Prostate gland (tissue), 2 donors: ENCODE data around the gene BTBD17. TPM values are rescaled to one million over a fixed set of nuclear protein-coding genes. Genes with fewer than 3 reads are reported as not detected.

Experiments
- DNase-seq: peaks from one replicate; pipeline ENCODE4 v3.0.0-alpha.2; 2019; ENCODE audit warnings: low spot score
- H3K27ac ChIP-seq, 2 donors: fragments of 200-600 bp; sonication (generic); 2 replicates each; pipeline ENCODE4 v1.5.1; 2017 to 2019
- H3K27me3 ChIP-seq: fragments of 200-600 bp; sonication (generic); replicated peaks from 2 replicates; pipeline ENCODE4 v1.5.1; 2019; ENCODE audit not compliant: insufficient read depth
- H3K36me3 ChIP-seq, 2 donors: fragments of 200-600 bp; sonication (generic); 1 replicate in 1 of 2; 2 replicates in 1 of 2; pipeline versions ENCODE4 v1.5.1 to v1.8.1; 2017 to 2019
- H3K4me1 ChIP-seq: fragments of 200-600 bp; sonication (generic); replicated peaks from 2 replicates; pipeline ENCODE4 v1.5.1; 2019
- H3K4me3 ChIP-seq, 2 donors: fragments of 200-600 bp; sonication (generic); 2 replicates each; pipeline ENCODE4 v1.5.1; 2017 to 2019
- H3K9me3 ChIP-seq: fragments of 200-600 bp; sonication (generic); 2 replicates; pipeline ENCODE4 v1.5.1; 2017
- CTCF ChIP-seq, 4 experiments: fragments of 200-600 bp in 2 of 4; fragments of 450-650 bp in 2 of 4; sonication (generic) in 2 of 4; IDR thresholded peaks; 1 replicate in 3 of 4; 2 replicates in 1 of 4; pipeline ENCODE4 v1.5.1; 2016 to 2019; ENCODE audit warnings: antibody characterized with exemption in 4 of 4, mild to moderate bottlenecking in 2 of 4, moderate library complexity in 2 of 4
- POLR2A ChIP-seq: fragments of 450-650 bp; IDR thresholded peaks from one replicate; pipeline ENCODE4 v1.6.1; 2016; ENCODE audit warnings: antibody characterized with exemption, mild to moderate bottlenecking
- POLR2AphosphoS5 ChIP-seq: sonication (generic); formaldehyde crosslinking; IDR thresholded peaks from one replicate; pipeline ENCODE4 v1.6.1; 2017; ENCODE audit warnings: antibody characterized with exemption
- WGBS: methylation state at CpG from one replicate; pipeline ENCODE4 v1.1.5; 2018; 5-methylcytosine and 5-hydroxymethylcytosine counted together
- intact Hi-C: fragments of 100-400 bp; cut with DNase I; formaldehyde crosslinking; loops from one replicate; pipeline ENCODE4 v1.14.2; 2022
- total RNA-seq, 2 donors: library from RNA; depleted of rRNA; stranded (reverse); fragments of >200 nt; gene quantifications; one replicate each; pipeline ENCODE4 v1.1.0, GENCODE V29; 2016

Gene BTBD17
- total RNA-seq, 2 donors from 2014 or later, result not detected

DNA sequence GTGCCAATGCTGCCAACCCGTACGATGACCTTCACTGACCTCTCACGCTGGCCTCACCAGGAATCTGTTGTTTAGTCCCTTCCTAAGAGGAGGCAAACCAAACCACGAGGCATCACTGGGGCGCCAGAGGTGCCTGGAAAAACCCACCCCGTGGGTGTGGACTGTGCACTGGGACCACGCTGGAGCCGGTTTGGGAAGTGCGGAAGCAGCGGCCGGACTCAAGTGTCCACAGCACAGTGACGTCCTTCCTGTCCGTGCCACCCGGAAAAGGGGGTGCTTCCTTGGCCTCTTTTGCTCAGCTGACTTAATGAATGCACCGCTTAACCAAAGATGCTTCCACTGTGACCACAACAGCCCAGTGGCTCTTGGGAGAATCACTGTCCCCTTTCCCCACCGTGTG lies 44.6 kb downstream of the BTBD17 start:
- TF ChIP-seq POLR2AphosphoS5 (no peak), CTCF (IDR thresholded peaks at IDR 0.05) (no peak), POLR2A (no peak)
- intact Hi-C loops, result no loop called here
- H3K27ac ChIP-seq, result no peak overlapping the region
- no peaks in the 10 kb centered on the region for H3K4me1 ChIP-seq
- no peaks in the 10 kb centered on the region for H3K36me3 ChIP-seq
- 73% methylated on average over 16 of the region's 16 CpGs for WGBS
- no peak overlapping the region for H3K4me3 ChIP-seq
- no peak for DNase-seq
- no peaks in the 10 kb centered on the region for H3K9me3 ChIP-seq
- no peaks in the 10 kb centered on the region for H3K27me3 ChIP-seq

GRCh38 chr17:74316220-74316619 lies 45.4 kb downstream of the BTBD17 start:
- TF ChIP-seq POLR2A (no peak), POLR2AphosphoS5 (no peak), CTCF (IDR thresholded peaks at IDR 0.05) (no peak)
- DNase-seq, result no peak
- WGBS, result 45% methylated on average over 9 of the region's 10 CpGs
- intact Hi-C loops, result no loop called here
- Histone ChIP-seq H3K4me1 (no peaks in the 10 kb centered on the region), H3K27me3 (no peaks in the 10 kb centered on the region), H3K36me3 (no peaks in the 10 kb centered on the region), H3K4me3 (no peak overlapping the region), H3K27ac (no peak overlapping the region), H3K9me3 (no peaks in the 10 kb centered on the region)

DNA sequence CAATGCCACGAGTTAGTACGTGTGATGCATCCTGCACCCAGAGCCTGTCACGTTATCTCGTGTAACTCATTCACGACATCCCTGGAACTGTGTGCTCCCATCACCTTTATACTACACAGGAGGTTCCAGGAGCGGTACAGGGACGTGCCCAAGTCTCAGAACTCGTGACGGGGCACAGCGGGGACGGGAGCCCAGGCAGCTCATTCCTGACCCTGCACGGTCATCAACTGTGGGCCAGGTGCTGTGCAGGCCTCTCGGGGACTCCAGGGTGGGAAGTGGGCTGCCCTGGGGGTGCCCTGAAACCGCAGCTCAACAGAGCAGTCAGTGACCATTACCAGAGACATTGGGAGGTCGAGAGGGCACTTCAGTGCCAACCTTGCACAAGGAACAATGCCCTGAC lies 46.8 kb downstream of the BTBD17 start:
- no peaks in the 10 kb centered on the region for H3K9me3 ChIP-seq
- no peaks in the 10 kb centered on the region for H3K36me3 ChIP-seq
- TF ChIP-seq POLR2A (no peak), POLR2AphosphoS5 (no peak), CTCF (IDR thresholded peaks at IDR 0.05) (no peak)
- 71% methylated on average over 15 of the region's 15 CpGs for WGBS
- no peaks in the 10 kb centered on the region for H3K4me1 ChIP-seq
- H3K4me3 ChIP-seq, result no peak overlapping the region
- intact Hi-C loops, result no loop called here
- DNase-seq, result no peak
- H3K27ac ChIP-seq, result no peak overlapping the region
- no peaks in the 10 kb centered on the region for H3K27me3 ChIP-seq

DNA sequence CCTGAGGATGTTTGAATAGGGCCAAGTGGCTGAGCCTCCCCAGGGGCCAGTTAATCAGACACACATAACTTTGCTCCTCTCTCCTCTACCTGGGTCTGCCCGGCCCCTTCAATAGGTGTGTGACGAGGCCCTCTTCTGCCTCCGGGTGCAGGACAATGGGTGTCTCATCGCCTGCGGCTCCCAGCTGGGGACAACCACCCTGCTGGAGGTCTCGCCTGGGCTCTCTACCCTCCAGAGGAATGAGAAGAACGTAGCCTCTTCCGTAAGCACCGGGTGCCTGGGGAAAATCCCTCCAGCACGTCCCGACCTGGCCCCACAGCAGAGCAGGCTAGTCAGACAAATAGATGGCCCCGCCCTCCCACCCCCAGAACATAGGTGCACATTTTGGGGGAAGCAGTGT lies 51.8 kb downstream of the BTBD17 start:
- Histone ChIP-seq H3K36me3 (no peaks in the 10 kb centered on the region), H3K4me1 (no peaks in the 10 kb centered on the region), H3K4me3 (no peak overlapping the region), H3K27me3 (no peaks in the 10 kb centered on the region), H3K9me3 (no peaks in the 10 kb centered on the region), H3K27ac (no peak overlapping the region)
- DNase-seq, result no peak
- intact Hi-C loops, result no loop called here
- no peak for TF ChIP-seq CTCF (IDR thresholded peaks at IDR 0.05)
- WGBS, result 45% methylated on average over 12 of the region's 12 CpGs

GRCh38 chr17:74307984-74308773 lies 53.5 kb downstream of the BTBD17 start:
- Histone ChIP-seq H3K36me3 (no peaks in the 10 kb centered on the region), H3K27ac (no peak overlapping the region), H3K27me3 (no peaks in the 10 kb centered on the region), H3K4me3 (no peak overlapping the region), H3K4me1 (no peaks in the 10 kb centered on the region), H3K9me3 (no peaks in the 10 kb centered on the region)
- intact Hi-C loops, result no loop called here
- no peak for TF ChIP-seq POLR2A
- TF ChIP-seq CTCF (IDR thresholded peaks at IDR 0.05), result no peak
- no peak for TF ChIP-seq POLR2AphosphoS5
- 66% methylated on average over 15 of the region's 15 CpGs for WGBS
- no peak for DNase-seq
